IMR-90 (cell line): Measurements from ENCODE around the gene AARSD1. TPM values are rescaled to one million over a fixed set of nuclear protein-coding genes. Genes with fewer than 3 reads are reported as not detected.
A peak's percentile ranks its signal among the peaks of the same experiment; 100 is the strongest.

Experiments
- ATAC-seq: fragments of 200-7000 bp; cut with Tn5 transposase; 2 replicates; pipeline ENCODE4 v1.9.1; 2020; ENCODE audit warnings: low read depth, mild to moderate bottlenecking, moderate library complexity
- BruUV-seq: library from RNA; stranded (reverse); fragments of 400-500 nt; replicated peaks from 2 replicates; lab custom pipeline; 2021; lab: Mats Ljungman, UMichigan
- CTCF ChIA-PET: fragments of 300-600 bp; formaldehyde crosslinking; extraction: SDS; loops from one replicate; lab custom pipeline; 2021; ENCODE audit warnings: antibody characterized with exemption; lab: Yijun Ruan, JAX
- POLR2A ChIA-PET: fragments of 300-600 bp; sonication (Branson Sonifier 250); formaldehyde crosslinking; loops from one replicate; lab custom pipeline; 2022; ENCODE audit warnings: antibody characterized with exemption; ENCODE audit not compliant: unreplicated experiment; lab: Charles Lee
- DNase-seq: peaks from one replicate; pipeline ENCODE4 v3.0.0; 2013
- H2AFZ ChIP-seq: replicated peaks from 2 replicates; pipeline ENCODE3; 2013; ENCODE audit warnings: low read length, mild to moderate bottlenecking; ENCODE audit not compliant: poor library complexity
- H2AK5ac ChIP-seq: 2 replicates; pipeline ENCODE4 v1.6.1; 2013; ENCODE audit warnings: low read depth, low read length, inconsistent platforms
- H2AK9ac ChIP-seq: replicated peaks from 2 replicates; pipeline ENCODE3; 2013; ENCODE audit warnings: mild to moderate bottlenecking, low read depth, low read length, moderate library complexity; ENCODE audit not compliant: poor library complexity
- H2BK120ac ChIP-seq: 2 replicates; pipeline ENCODE4 v1.6.1; 2013; ENCODE audit warnings: low read depth, low read length, inconsistent platforms
- H2BK15ac ChIP-seq: 3 replicates; pipeline ENCODE4 v1.6.1; 2013; ENCODE audit warnings: low read depth, low read length, inconsistent platforms
- H2BK20ac ChIP-seq: 2 replicates; pipeline ENCODE4 v1.6.1; 2013; ENCODE audit warnings: low read depth, mild to moderate bottlenecking, inconsistent platforms, low read length, moderate library complexity
- H2BK5ac ChIP-seq: 2 replicates; pipeline ENCODE4 v1.6.1; 2013; ENCODE audit warnings: mild to moderate bottlenecking, low read depth, low read length, inconsistent platforms; ENCODE audit not compliant: poor library complexity, severe bottlenecking
- H3K14ac ChIP-seq: replicated peaks from 2 replicates; pipeline ENCODE4 v1.6.1; 2013; ENCODE audit warnings: low read depth, low read length, inconsistent platforms
- H3K18ac ChIP-seq: 2 replicates; pipeline ENCODE4 v1.6.1; 2013; ENCODE audit warnings: low read depth, low read length, control low read depth
- H3K23ac ChIP-seq: 2 replicates; pipeline ENCODE4 v1.6.1; 2013; ENCODE audit warnings: low read depth, low read length, inconsistent platforms
- H3K27ac ChIP-seq: 2 replicates; pipeline ENCODE4 v1.5.1; 2013; ENCODE audit warnings: mild to moderate bottlenecking, control low read depth, low read length; ENCODE audit not compliant: insufficient read depth
- H3K27me3 ChIP-seq: 2 replicates; pipeline ENCODE4 v1.6.1; 2013; ENCODE audit warnings: low read length; ENCODE audit not compliant: control insufficient read depth, insufficient read depth
- H3K36me3 ChIP-seq: 2 replicates; pipeline ENCODE4 v1.6.1; 2013; ENCODE audit warnings: low read length, mixed read lengths; ENCODE audit not compliant: control insufficient read depth, insufficient read depth
- H3K4ac ChIP-seq: 2 replicates; pipeline ENCODE4 v1.6.1; 2013; ENCODE audit warnings: low read depth, low read length, inconsistent platforms
- H3K4me1 ChIP-seq: 2 replicates; pipeline ENCODE4 v1.6.1; 2013; ENCODE audit warnings: low read length, mixed read lengths; ENCODE audit not compliant: control insufficient read depth, insufficient read depth
- H3K4me2 ChIP-seq: 2 replicates; pipeline ENCODE4 v1.6.1; 2013; ENCODE audit warnings: low read depth, mild to moderate bottlenecking, control low read depth, low read length, moderate library complexity
- H3K4me3 ChIP-seq: 2 replicates; pipeline ENCODE4 v1.5.1; 2013; ENCODE audit warnings: low read depth, mild to moderate bottlenecking, control low read depth, low read length, moderate library complexity; ENCODE audit not compliant: insufficient read depth
- H3K56ac ChIP-seq: 2 replicates; pipeline ENCODE4 v1.6.1; 2013; ENCODE audit warnings: low read length, inconsistent platforms; ENCODE audit not compliant: insufficient read depth; ENCODE audit errors: extremely low read depth
- H3K79me1 ChIP-seq, 2 experiments: 2 replicates each; pipeline ENCODE4 v1.6.1; 2013; ENCODE audit warnings: low read length in 2 of 2, inconsistent platforms in 1 of 2, low read depth in 1 of 2
- H3K9ac ChIP-seq: 2 replicates; pipeline ENCODE4 v1.6.1; 2013; ENCODE audit warnings: low read depth, low read length, control low read depth
- H3K9me1 ChIP-seq: 2 replicates; pipeline ENCODE4 v1.6.1; 2013; ENCODE audit warnings: low read length, inconsistent platforms; ENCODE audit not compliant: insufficient read depth
- H3K9me3 ChIP-seq: 2 replicates; pipeline ENCODE4 v1.6.1; 2013; ENCODE audit warnings: low read length; ENCODE audit not compliant: control insufficient read depth, insufficient read depth
- H4K20me1 ChIP-seq: 2 replicates; pipeline ENCODE4 v1.6.1; 2013; ENCODE audit warnings: low read length, inconsistent platforms; ENCODE audit not compliant: insufficient read depth
- H4K5ac ChIP-seq: 2 replicates; pipeline ENCODE4 v1.6.1; 2013; ENCODE audit warnings: mild to moderate bottlenecking, low read depth, low read length, control low read depth
- H4K8ac ChIP-seq, 2 experiments: 2 replicates each; pipeline ENCODE4 v1.6.1; 2013; ENCODE audit warnings: low read depth in 2 of 2, low read length in 2 of 2, control low read depth in 1 of 2, inconsistent platforms in 1 of 2
- H4K91ac ChIP-seq: 2 replicates; pipeline ENCODE4 v1.6.1; 2013; ENCODE audit warnings: low read depth, low read length, inconsistent platforms; ENCODE audit not compliant: insufficient read depth
- BHLHE40 ChIP-seq: fragments of 150-350 bp; IDR thresholded peaks from 2 replicates; pipeline ENCODE4 v1.6.1; 2016; ENCODE audit warnings: mild to moderate bottlenecking, low read depth, low read length
- CEBPB ChIP-seq: IDR thresholded peaks from 2 replicates; pipeline ENCODE4 v1.6.1; 2012; ENCODE audit warnings: low read depth, low read length, improper control_type of control experiment
- FOS ChIP-seq: fragments of 150-350 bp; IDR thresholded peaks from 2 replicates; pipeline ENCODE4 v1.6.1; 2016; ENCODE audit warnings: low read depth, low read length
- MAZ ChIP-seq: IDR thresholded peaks from 2 replicates; pipeline ENCODE4 v1.6.1; 2012; ENCODE audit warnings: low read depth, mild to moderate bottlenecking, low read length, improper control_type of control experiment, moderate library complexity, borderline replicate concordance
- MXI1 ChIP-seq: IDR thresholded peaks from 2 replicates; pipeline ENCODE4 v1.6.1; 2012; ENCODE audit warnings: low read depth, mild to moderate bottlenecking, low read length, moderate library complexity, borderline replicate concordance
- NFE2L2 ChIP-seq: fragments of 150-350 bp; IDR thresholded peaks from 2 replicates; pipeline ENCODE4 v1.6.1; 2016; ENCODE audit warnings: low read depth, mild to moderate bottlenecking, low read length
- POLR2A ChIP-seq: IDR thresholded peaks from 2 replicates; pipeline ENCODE4 v1.6.1; 2012; ENCODE audit warnings: mild to moderate bottlenecking, low read depth, low read length
- RAD21 ChIP-seq: IDR thresholded peaks from 2 replicates; pipeline ENCODE4 v1.6.1; 2012; ENCODE audit warnings: low read length, improper control_type of control experiment
- RCOR1 ChIP-seq: IDR thresholded peaks from 2 replicates; pipeline ENCODE4 v1.6.1; 2012; ENCODE audit warnings: mild to moderate bottlenecking, low read length, improper control_type of control experiment; ENCODE audit not compliant: insufficient replicate concordance
- RFX5 ChIP-seq: IDR thresholded peaks from 2 replicates; pipeline ENCODE4 v1.8.0; 2012; ENCODE audit warnings: low read depth, mild to moderate bottlenecking, low read length, moderate library complexity
- WGBS, 2 experiments: methylation state at CpG; one replicate each; pipeline versions ENCODE4 v1.1.5 to v1.1.7; 2013; ENCODE audit warnings: missing lambda C conversion rate in 2 of 2; ENCODE audit not compliant: insufficient read length in 1 of 2; ENCODE audit errors: extremely low coverage in 2 of 2; 5-methylcytosine and 5-hydroxymethylcytosine counted together
- dilution Hi-C: fragments of 300-500 bp; cut with HindIII; formaldehyde crosslinking; loops from one replicate; pipeline ENCODE4 v1.14.3; 2018; ENCODE audit warnings: low sequenced_read_pairs; ENCODE audit not compliant: unreplicated experiment
- in situ Hi-C: fragments of 300-500 bp; cut with MboI; formaldehyde crosslinking; loops from 3 replicates; pipeline ENCODE4 v1.14.3; 2019; ENCODE audit warnings: low sequenced_read_pairs, inconsistent platforms, mixed read lengths
- intact Hi-C: fragments of 100-400 bp; cut with micrococcal nuclease; formaldehyde crosslinking; loops from 2 replicates; pipeline ENCODE4 v1.10.0; 2022
- polyA plus RNA-seq, 3 experiments: library from polyadenylated mRNA; depleted of rRNA; stranded (reverse); fragments of >200 nt; gene quantifications; 2 replicates each; pipeline ENCODE4 v1.2.3, GENCODE V29; 2012; ENCODE audit warnings: low replicate concordance in 1 of 3
- total RNA-seq: library from RNA; depleted of rRNA; stranded (reverse); fragments of >200 nt; gene quantifications from 2 replicates; pipeline ENCODE4 v1.2.3, GENCODE V29; 2012
- TF ChIP-seq, protein P1 (sequence below): fragments of 150-350 bp; IDR thresholded peaks from 2 replicates; pipeline ENCODE4 v1.6.1; 2016; ENCODE audit warnings: low read depth, mild to moderate bottlenecking, low read length, moderate library complexity, borderline replicate concordance
- TF ChIP-seq, protein P2 (sequence below): fragments of 150-350 bp; IDR thresholded peaks from 2 replicates; pipeline ENCODE4 v1.6.1; 2017; ENCODE audit warnings: mild to moderate bottlenecking, antibody characterized with exemption, low read length, low read depth
- TF ChIP-seq, protein P3 (sequence below): conservative IDR thresholded peaks from 2 replicates; pipeline ENCODE4 v1.5.1; 2012; ENCODE audit warnings: mild to moderate bottlenecking, low read depth, low read length, improper control_type of control experiment

The AARSD1 gene
- total and polyA plus RNA-seq, 2 of the 4 experiments (the other 2 are of a cell fraction), result 55.0 to 58.9 TPM

DNA sequence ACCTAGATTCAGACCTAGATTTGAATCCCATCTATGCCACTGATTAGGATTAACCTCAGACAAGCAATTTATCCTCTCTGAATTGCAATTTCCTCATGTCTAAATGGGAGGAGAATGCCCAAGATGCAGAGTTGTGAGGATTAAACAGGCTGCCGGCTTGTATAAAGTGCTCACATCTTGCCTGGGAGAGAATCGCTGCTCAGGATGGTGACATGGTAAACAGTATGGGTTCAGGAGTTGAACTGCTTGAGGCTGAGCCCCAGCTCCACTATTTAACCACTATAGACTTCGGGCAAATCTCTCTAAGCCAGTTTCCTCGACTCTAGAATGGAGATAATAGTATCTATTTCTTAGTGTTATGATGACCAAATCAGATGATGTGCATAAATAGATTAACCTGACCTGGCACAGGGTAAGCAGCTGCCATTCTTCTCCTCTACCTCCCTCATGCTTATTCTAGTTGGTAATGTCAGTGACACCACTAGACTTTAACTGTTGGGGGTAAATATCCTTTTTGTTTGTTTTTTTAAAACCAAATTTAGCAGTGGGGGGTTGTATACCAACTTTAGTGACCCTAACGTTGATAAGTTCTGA lies 33.2 kb upstream of the AARSD1 start:
- no peak overlapping the region for H2BK20ac ChIP-seq
- H3K9ac ChIP-seq, result peak overlapping the region; percentile 16
- H4K5ac ChIP-seq, result peak overlapping the region; percentile 77
- H3K9me3 ChIP-seq, result no peaks in the 10 kb centered on the region
- peak overlapping the region; percentile 42; the same call in 1 of the 2 replicates for H3K27ac ChIP-seq
- H2BK120ac ChIP-seq, result peak overlapping the region; percentile 48; the same call in 1 of the 2 replicates
- no peak overlapping the region; the same call in 1 of the 2 replicates for H3K56ac ChIP-seq
- peak overlapping the region; percentile 78 for H3K4ac ChIP-seq
- BruUV-seq, result no TSS peak
- H3K4me1 ChIP-seq, result peaks cover 6% of the 10 kb centered on the region
- in situ Hi-C loops (loop anchor here (25.0 kb wide), 1 partner anchor 365 kb away; no protein-coding TSS in a partner anchor), intact Hi-C loops (loop anchor here (10.0 kb wide), 1 partner anchor 317 kb away; no protein-coding TSS in a partner anchor), dilution Hi-C loops (no loop called here)
- no peak overlapping the region; the same call in 2 of the 3 replicates for H2BK15ac ChIP-seq
- no peak overlapping the region for H2AK9ac ChIP-seq
- H2AFZ ChIP-seq, result peak overlapping the region; percentile 72
- H3K23ac ChIP-seq, result peak overlapping the region; percentile 47; the same call in 1 of the 2 replicates
- peak overlapping the region; percentile 68 to 85 for H4K8ac ChIP-seq
- H3K36me3 ChIP-seq, result peaks cover 21% of the 10 kb centered on the region
- H3K79me1 ChIP-seq, result peaks cover 12 to 42% of the 10 kb centered on the region in 2 experiments; a peak in 3 of 4 replicates
- H4K91ac ChIP-seq, result peak overlapping the region; percentile 18; the same call in 1 of the 2 replicates
- ATAC-seq (peak; percentile 2), DNase-seq (no peak)
- H2AK5ac ChIP-seq, result peak overlapping the region; percentile 52; the same call in 1 of the 2 replicates
- peak overlapping the region; percentile 12; the same call in 1 of the 2 replicates for H3K4me3 ChIP-seq
- peak overlapping the region; percentile 58; the same call in 1 of the 2 replicates for H3K14ac ChIP-seq
- H4K20me1 ChIP-seq, result peaks cover 27% of the 10 kb centered on the region; the same call in 1 of the 2 replicates
- 0 out of 2 replicates have a peak overlapping the region, but pooled peaks have one; percentile 4 for H3K18ac ChIP-seq
- 0 out of 2 replicates have a peak, but pooled peaks cover 3% of the 10 kb centered on the region for H3K9me1 ChIP-seq
- WGBS, 2 experiments, result no CpG with 5 or more reads among the region's 5 CpGs
- peak overlapping the region; percentile 45 for H3K4me2 ChIP-seq
- POLR2A ChIA-PET, result interaction anchor here (0.6 to 1.6 kb wide), 8 partner anchors 9 to 363 kb away, joined by 3 to 6 read pairs (median 5); partner anchors contain the start of genes IFI35, PTGES3L and RUNDC1
- CTCF ChIA-PET, result interaction anchor here (0.6 to 1.9 kb wide), 6 partner anchors 10 to 321 kb away, joined by 3 to 9 read pairs (median 3); partner anchors contain the start of gene PTGES3L
- no peaks in the 10 kb centered on the region for H3K27me3 ChIP-seq
- H2BK5ac ChIP-seq, result peak overlapping the region; percentile 31
- TF ChIP-seq MAZ (no peak), MXI1 (no peak), NFE2L2 (no peak), POLR2A (no peak), RFX5 (no peak), RAD21 (no peak), FOS (no peak), CEBPB (no peak), RCOR1 (no peak), BHLHE40 (no peak)
- TF ChIP-seq, protein P1, sequence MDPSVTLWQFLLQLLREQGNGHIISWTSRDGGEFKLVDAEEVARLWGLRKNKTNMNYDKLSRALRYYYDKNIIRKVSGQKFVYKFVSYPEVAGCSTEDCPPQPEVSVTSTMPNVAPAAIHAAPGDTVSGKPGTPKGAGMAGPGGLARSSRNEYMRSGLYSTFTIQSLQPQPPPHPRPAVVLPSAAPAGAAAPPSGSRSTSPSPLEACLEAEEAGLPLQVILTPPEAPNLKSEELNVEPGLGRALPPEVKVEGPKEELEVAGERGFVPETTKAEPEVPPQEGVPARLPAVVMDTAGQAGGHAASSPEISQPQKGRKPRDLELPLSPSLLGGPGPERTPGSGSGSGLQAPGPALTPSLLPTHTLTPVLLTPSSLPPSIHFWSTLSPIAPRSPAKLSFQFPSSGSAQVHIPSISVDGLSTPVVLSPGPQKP, result no peak
- TF ChIP-seq, protein P2, sequence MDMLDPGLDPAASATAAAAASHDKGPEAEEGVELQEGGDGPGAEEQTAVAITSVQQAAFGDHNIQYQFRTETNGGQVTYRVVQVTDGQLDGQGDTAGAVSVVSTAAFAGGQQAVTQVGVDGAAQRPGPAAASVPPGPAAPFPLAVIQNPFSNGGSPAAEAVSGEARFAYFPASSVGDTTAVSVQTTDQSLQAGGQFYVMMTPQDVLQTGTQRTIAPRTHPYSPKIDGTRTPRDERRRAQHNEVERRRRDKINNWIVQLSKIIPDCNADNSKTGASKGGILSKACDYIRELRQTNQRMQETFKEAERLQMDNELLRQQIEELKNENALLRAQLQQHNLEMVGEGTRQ, result no peak
- TF ChIP-seq, protein P3, sequence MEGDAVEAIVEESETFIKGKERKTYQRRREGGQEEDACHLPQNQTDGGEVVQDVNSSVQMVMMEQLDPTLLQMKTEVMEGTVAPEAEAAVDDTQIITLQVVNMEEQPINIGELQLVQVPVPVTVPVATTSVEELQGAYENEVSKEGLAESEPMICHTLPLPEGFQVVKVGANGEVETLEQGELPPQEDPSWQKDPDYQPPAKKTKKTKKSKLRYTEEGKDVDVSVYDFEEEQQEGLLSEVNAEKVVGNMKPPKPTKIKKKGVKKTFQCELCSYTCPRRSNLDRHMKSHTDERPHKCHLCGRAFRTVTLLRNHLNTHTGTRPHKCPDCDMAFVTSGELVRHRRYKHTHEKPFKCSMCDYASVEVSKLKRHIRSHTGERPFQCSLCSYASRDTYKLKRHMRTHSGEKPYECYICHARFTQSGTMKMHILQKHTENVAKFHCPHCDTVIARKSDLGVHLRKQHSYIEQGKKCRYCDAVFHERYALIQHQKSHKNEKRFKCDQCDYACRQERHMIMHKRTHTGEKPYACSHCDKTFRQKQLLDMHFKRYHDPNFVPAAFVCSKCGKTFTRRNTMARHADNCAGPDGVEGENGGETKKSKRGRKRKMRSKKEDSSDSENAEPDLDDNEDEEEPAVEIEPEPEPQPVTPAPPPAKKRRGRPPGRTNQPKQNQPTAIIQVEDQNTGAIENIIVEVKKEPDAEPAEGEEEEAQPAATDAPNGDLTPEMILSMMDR, result no peak
